HG03159 (cell line): ENCODE measurements around the gene MKRN3.

Experiments
- ATAC-seq: cut with Tn5 transposase; IDR thresholded peaks from one replicate; pipeline ENCODE4 v1.9.1; 2021; ENCODE audit warnings: mild to moderate bottlenecking, moderate library complexity; ENCODE audit not compliant: unreplicated experiment

The MKRN3 gene

DNA sequence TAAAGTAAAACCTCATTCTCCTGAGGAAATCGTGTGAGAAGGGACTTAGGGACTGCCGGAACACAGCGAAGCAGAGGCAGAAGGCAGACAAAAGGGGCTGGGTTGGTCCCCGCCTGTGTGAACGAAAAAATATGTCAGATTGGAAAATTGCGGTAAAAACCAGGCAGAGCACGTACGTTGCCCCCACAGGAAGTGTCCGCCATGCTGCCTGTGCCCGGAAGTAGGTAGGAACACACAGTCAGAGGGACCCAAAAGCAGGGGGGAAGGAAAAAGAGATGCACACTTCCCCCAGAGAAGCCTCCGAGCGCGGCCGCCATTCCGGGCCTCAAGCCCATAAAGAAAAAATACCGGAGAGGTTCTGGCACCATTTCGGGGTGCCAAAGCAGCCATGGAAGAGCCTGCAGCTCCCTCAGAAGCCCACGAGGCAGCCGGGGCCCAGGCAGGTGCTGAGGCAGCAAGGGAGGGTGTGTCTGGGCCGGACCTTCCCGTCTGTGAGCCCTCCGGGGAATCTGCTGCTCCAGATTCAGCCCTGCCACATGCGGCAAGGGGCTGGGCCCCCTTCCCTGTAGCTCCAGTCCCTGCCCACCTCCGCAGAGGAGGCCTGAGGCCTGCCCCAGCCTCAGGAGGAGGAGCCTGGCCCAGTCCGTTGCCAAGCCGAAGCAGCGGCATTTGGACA is at the start of gene MKRN3:
MKRN3 (plus strand) TSS at position 280 of the 676 bp plus-strand sequence; CDS start at position 389, 109 bp downstream.
- no peak for ATAC-seq

DNA sequence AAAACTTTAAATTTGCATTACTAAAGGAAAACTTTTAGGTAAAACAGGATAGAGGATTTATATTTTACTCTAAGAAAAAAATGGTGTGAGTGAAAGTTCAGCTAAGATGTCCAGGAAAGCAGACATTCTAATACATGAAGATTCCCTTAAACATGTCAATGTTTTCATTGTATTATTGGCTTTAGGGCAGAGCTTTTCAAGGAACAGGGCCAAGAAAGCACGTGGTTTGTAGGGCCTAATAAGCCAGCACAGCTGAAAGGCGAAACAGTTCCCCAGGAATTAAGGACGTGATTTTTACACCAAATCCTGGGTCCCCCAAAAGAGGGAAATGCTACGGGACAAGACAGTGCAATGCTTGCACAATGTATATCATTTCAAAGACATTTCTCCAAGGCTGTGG is 48.6 kb upstream of the MKRN3 start:
- ATAC-seq: no peak

- no peak for ATAC-seq
Measured at GRCh38 chr15:23518104-23518503, 47.4 kb upstream of the MKRN3 start.

DNA sequence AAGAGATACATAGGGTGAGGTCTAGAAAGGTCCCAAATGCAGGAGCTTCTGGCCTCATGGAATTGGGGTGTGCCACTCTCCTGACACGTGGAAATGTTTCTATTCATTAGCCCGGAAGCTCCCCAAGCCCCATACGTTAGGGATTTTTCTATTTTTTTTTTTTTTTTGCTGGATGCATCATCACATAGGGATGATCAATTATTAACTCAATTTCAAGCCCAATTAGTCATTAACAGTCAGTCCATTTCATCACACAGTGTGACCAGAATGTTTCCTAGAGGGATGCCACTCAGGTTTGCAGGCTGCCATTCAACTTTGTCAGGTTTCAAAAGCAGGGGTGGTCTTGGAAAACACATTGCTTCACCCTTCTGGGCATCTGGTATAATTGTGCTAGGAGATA is 40.7 kb upstream of the MKRN3 start:
- no peak for ATAC-seq

- no peak for ATAC-seq
Measured at GRCh38 chr15:23529891-23530290, 35.6 kb upstream of the MKRN3 start.

DNA sequence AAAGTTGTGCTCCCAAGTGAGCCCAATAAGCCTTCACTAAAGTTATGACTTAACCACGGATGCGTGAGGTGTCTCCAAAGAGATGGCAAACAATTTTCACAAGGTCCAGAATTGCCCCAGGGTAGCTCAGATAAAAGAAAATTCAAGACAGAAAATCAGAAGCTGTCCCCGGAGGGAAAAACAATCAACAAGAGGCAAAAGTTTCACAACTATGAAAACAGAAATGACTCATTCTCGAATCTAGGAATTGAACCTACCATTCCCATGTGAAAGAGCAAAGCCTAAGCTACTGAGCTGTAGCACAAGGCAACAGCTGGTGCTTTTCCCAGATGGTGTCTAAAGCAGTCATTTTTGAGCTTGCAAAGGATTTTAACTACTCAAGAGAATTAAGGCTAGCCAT is 33.5 kb upstream of the MKRN3 start:
- ATAC-seq: no peak

DNA sequence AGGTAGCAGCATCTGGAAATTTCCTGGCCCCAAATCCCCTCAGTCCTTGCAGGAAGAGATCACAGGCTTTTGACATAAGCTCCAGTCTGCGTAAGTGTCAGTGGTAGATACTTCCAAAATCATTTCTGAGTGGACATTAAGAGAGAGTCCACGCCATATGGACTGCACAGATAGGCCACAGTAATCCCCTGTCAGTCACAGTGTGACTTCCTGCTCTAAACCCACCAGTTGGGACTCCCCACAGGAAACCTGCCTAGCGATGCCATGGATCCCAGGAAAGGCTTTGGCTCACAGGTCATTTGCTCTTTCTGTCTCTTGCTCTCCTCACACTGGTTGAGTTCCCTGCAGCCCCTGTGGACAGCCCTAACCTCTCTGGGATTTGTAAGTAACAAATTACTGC is 28.8 kb upstream of the MKRN3 start:
- ATAC-seq: no peak

DNA sequence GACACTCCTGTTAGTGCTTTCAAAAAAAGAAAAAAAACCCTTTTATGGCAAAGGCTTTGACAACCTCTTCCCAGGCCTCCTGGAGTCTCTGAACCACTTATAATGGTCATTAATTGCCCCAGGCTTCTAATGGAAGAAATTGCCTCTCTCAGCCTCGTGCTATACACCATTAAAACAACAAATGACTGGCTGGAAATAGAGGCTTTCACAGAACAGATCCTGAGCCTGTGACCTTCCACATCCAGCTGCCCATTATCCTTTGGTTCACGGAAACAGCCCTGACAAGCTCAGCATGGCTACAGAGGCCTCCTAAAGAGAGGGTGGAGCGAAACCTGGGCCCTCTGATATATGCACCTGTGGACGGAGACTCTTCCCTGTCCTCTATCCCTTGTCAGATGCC is 26.8 kb upstream of the MKRN3 start:
- no peak for ATAC-seq

GRCh38 chr15:23539892-23540291 is 25.6 kb upstream of the MKRN3 start:
- ATAC-seq: no peak

- ATAC-seq: no peak
Measured at GRCh38 chr15:23546158-23546557, 19.3 kb upstream of the MKRN3 start.

DNA sequence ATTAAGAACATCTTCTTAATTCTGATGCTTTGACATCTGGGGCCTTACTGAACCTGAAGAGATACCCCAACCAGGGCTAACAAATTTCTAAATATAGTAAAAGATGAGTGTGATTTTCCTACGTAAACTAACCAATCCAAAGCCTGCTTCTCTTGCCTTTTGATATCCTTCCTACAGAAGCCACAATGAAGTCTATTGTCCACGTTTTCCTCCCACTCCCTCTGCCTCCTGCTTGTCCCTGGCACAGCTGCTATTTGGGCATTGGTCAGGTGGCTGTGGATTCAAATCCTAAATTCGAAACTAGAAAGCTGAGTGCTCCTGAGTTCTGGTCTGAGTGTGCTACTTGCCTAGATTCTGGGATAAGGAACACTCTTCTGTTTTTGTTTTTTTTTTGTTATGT is 17.4 kb upstream of the MKRN3 start:
- no peak for ATAC-seq

DNA sequence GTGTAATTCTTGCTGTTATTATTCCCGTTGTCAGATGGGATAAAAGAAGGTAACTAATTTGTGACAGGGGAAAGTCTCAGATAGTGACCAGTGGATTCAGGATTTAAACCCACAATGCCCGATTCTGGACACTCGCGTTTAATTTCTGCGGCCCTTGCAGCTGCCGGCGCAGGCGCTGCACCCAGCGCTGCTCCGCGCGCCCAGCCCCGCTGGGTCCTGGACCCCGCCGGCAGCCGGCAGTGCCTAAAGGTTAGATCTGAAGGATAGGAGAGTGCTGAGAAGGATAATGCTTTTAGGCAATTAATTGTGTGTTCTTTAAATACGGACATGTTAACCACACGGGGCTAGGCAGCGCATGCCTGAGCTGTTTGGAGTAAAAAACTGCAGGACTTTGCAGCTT is 3.6 kb upstream of the MKRN3 start:
- no peak for ATAC-seq

DNA sequence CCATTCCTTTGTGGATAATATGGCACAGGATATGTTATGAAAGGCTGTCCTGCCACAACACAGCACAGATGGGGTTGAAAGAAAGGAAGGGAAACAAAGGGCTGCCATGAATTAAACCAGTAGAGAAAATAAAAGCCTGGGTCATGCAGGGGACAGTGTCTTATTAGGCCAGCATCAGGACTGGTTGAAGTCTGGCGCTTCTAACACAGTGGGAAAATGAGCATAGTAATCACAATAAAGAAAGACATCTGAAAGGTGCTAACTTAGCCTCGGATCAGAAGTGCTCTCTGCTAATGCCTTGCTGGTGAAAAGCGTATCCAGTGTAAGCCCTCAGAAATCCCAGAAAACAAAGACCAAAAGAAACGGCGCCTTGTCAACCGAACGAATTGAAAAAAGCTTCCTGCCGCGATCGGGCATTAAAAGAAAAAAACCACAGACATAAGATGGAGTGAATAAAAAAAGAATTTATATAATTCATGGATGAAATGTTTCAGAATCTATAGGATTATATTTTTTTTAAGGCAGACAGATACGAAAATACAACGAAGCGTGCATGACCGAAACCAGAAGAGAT is 566 bp upstream of the MKRN3 start:
- no peak for ATAC-seq

DNA sequence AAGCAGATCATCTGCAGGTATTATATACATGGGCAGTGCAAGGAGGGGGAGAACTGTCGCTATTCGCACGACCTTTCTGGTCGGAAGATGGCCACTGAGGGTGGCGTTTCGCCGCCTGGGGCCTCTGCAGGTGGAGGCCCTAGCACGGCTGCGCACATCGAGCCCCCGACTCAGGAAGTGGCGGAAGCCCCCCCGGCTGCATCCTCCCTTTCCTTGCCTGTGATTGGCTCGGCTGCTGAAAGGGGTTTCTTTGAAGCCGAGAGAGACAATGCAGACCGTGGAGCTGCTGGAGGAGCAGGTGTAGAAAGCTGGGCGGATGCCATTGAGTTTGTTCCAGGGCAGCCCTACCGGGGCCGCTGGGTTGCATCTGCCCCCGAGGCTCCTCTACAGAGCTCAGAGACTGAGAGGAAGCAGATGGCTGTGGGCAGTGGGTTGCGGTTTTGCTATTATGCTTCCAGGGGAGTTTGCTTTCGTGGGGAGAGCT is 639 bp downstream of the MKRN3 start:
- no peak for ATAC-seq

- no peak for ATAC-seq
Measured at GRCh38 chr15:23566651-23567050, 1.2 kb downstream of the MKRN3 start.

DNA sequence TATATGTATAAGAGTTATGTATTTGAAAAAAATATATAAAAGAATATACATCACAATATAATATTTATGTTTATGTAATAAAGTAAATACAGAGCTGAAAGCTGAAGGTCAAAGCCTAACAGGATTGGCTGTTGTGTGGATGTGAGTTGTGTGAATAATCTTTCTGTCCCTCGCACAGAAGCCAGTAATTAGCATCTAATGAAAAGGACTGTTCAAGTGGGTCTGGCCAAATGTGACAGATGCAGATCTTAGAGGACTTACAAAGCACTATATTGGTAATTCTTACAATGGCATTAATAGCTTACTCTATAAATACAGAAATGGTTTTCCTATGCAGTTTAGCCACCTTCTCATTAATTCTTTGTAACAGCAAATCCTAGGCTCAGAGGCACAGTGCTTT is 2.4 kb downstream of the MKRN3 start:
- ATAC-seq: no peak

DNA sequence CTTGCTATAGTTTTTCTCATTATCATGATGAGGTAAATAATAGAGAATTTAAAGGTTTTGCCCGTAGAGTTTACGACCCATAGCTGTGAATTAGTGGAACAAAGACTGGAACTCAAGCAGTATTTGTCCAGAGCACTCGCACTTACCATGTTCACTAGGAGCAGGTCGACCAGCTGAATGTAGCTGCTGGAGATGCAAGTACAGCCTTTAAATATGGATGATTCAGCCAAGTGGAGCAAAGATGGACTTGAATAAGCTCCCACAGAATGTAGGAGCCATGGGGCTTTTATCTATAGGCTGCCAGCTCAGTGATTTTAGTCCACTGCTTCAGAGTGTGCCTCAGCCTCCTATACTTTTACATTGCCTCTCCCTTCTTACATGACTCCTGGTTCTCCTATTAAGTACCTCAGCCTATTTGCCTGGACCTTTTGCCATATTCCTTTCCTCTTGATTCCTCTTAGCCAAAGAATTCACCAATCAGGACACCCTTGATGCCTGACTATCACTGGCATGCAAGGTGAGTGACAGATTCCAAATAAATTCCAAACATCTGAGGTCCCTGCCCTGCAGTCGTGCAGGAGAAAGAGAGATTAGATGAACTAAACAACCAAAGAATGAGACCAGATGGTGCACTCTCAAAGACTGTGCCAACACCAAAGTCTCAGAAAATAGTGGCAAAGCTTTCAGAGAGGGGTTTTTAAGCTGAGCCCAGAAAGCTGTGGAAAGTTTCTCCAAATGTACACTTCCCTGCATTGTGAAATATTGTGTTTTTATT is 3.9 kb downstream of the MKRN3 start:
- no peak for ATAC-seq

DNA sequence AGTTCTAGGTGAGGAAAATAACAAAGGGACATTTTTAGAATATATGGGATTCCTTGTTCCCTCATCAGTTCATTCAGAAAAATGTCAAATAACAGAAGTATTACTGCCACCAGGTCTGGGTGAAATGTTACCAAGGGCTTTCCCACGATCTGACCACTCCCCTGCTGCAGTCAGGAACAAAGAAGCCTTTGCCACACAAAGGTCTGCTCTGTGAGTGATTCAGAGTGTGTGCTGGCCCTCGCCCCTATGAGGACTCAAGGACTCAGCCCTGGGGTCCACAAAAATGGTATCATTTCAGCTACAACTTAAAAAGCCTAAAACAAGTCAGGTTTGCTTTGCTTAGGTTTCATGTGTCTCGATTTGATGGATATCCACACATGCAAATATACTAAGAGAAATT is 5.0 kb downstream of the MKRN3 start:
- ATAC-seq: no peak

GRCh38 chr15:23572844-23573243 is 7.4 kb downstream of the MKRN3 start:
- no peak for ATAC-seq

DNA sequence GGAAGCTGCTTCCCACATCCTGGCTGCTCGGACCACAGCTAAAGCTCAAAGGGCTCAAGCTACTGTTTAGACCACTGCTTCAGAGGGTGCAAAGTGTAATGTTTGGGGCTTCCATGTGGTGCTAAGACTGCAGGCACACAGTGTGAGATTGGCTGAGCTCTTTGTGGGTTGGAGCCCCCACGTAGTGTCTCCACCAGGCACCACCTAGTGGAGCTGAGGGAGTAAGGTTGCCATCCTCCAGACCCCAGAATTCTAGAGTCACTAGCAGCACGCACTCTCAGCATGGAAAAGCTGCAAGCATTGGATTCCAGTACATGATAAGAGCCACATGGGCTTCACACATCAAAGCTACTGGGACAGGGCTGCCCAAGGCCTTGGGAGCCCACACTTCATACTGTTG is 9.3 kb downstream of the MKRN3 start:
- no peak for ATAC-seq

- ATAC-seq: no peak
Measured at GRCh38 chr15:23576061-23576460, 10.6 kb downstream of the MKRN3 start.

DNA sequence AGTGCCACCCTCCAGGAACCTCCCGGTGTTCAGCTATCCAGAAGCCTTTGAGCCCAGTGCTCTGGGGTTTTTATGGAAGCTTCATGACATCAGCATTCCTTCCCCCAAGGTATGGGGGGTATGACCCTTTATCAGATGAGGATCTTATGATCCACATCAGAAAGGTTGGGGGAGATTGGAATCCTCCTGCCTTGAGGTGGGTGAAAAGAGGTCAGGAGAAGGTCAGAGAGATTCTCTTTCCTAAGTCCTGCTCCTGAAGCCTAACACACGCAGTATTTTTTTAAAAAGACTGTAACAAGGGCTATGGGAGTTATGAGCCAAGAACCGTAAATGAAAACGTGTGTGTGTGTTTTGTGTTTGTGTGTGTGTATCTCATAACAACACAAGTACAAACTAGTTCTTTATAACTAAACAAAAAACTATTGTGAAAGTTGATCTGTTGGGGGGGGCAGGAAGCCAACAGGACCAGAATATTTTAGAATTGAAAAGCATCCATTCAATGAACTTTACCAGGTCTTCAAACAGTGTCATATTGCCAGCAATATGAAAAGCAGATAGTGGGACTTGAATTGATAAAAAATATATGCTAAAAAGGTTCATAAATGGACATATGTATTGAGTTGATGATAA is 13.2 kb downstream of the MKRN3 start:
- no peak for ATAC-seq
